NT2/D1 (cell line): ENCODE data around the gene COX6A2.

ENCODE experiments used
- SUZ12 ChIP-seq: IDR thresholded peaks from 2 replicates; pipeline ENCODE4 v1.6.1; 2011; ENCODE audit not compliant: insufficient read length, insufficient read depth; ENCODE audit errors: extremely low read depth
- YY1 ChIP-seq: IDR thresholded peaks from 2 replicates; pipeline ENCODE4 v1.6.1; 2011; ENCODE audit not compliant: insufficient read length, insufficient read depth
- ZNF274 ChIP-seq: IDR thresholded peaks from 2 replicates; pipeline ENCODE4 v1.6.1; 2011; ENCODE audit warnings: mild to moderate bottlenecking, low read depth, low read length

- no peak for TF ChIP-seq YY1
- TF ChIP-seq SUZ12: no peak
- TF ChIP-seq ZNF274: no peak
These were observed 11.4 kb upstream of the COX6A2 start for GRCh38 chr16:31439519-31439918.
